Measurements from ENCODE around the gene LSM2. TPM values are rescaled to one million over a fixed set of nuclear protein-coding genes. Genes with fewer than 3 reads are reported as not detected.

LSM2 gene
- total RNA-seq: 16.7 and 16.9 TPM in 2 replicates

GRCh38 chr6:31806470-31807272 lies at the start of gene LSM2:
Gene LSM2 (minus strand): TSS chr6:31806966. CDS start chr6:31806757, 209 bp downstream.

GRCh38 chr6:31827286-31828079 lies 20.7 kb upstream of the LSM2 start, which contains the start of gene HSPA1B:
Gene HSPA1B (plus strand): TSS chr6:31827738. CDS start chr6:31827951, 213 bp downstream.

GRCh38 chr6:31815025-31815838 lies 8.5 kb upstream of the LSM2 start, which contains the start of the genes HSPA1A and HSPA1L:
Gene HSPA1A (plus strand): TSS chr6:31815543. CDS start chr6:31815757, 214 bp downstream.
Gene HSPA1L (minus strand): TSS chr6:31815283. CDS start chr6:31811972, 3,311 bp downstream.

GRCh38 chr6:31795616-31796298 lies 11.0 kb downstream of the LSM2 start, which contains the start of gene VARS1:
Gene VARS1 (minus strand): TSS chr6:31795752. CDS start chr6:31795217, 535 bp downstream.

GRCh38 chr6:31776989-31777666 lies 29.6 kb downstream of the LSM2 start, which contains the start of gene VWA7:
Gene VWA7 (minus strand): TSS chr6:31777328. CDS start chr6:31776779, 549 bp downstream.

GRCh38 chr6:31762356-31762755 lies 44.4 kb downstream of the LSM2 start, which contains the start of gene SAPCD1:
Gene SAPCD1 (plus strand): TSS chr6:31762656. CDS start chr6:31763055, 399 bp downstream.

Other genes starting within 250 kb of the LSM2 start
- not detected in 2 replicates for gene LTA, start 234.7 kb downstream of the LSM2 start, total RNA-seq
- not detected in 2 replicates for gene TNF, start 231.4 kb downstream of the LSM2 start, total RNA-seq
- gene LTB, start 224.5 kb downstream of the LSM2 start, total RNA-seq: not detected in 2 replicates
- gene LST1, start 220.7 kb downstream of the LSM2 start, total RNA-seq: 0.23 TPM in 1 of 2 replicates, not detected in the other
- gene NCR3, start 214.0 kb downstream of the LSM2 start, total RNA-seq: not detected in 2 replicates
- not detected in 2 replicates for gene AIF1, start 191.7 kb downstream of the LSM2 start, total RNA-seq
- gene PRRC2A, start 186.3 kb downstream of the LSM2 start, total RNA-seq: 61.8 and 76.9 TPM in 2 replicates
- gene BAG6, start 154.3 kb downstream of the LSM2 start, total RNA-seq: 194 and 208 TPM in 2 replicates
- 1.0 and 1.6 TPM in 2 replicates for gene APOM, start 151.1 kb downstream of the LSM2 start, total RNA-seq
- 20.9 and 23.3 TPM in 2 replicates for gene C6orf47, start 146.2 kb downstream of the LSM2 start, total RNA-seq
- 9.7 and 14.1 TPM in 2 replicates for gene GPANK1, start 142.0 kb downstream of the LSM2 start, total RNA-seq
- gene CSNK2B, start 140.9 kb downstream of the LSM2 start, total RNA-seq: 75.1 and 82.0 TPM in 2 replicates
- gene LY6G5B, start 137.0 kb downstream of the LSM2 start, total RNA-seq: 1.9 and 4.0 TPM in 2 replicates
- gene LY6G5C, start 125.9 kb downstream of the LSM2 start, total RNA-seq: 0.26 and 0.85 TPM in 2 replicates
- gene ABHD16A, start 103.6 kb downstream of the LSM2 start, total RNA-seq: 47.6 and 50.4 TPM in 2 replicates
- gene LY6G6F, start 100.1 kb downstream of the LSM2 start, total RNA-seq: not detected in 2 replicates
- not detected in 2 replicates for gene LY6G6D, start 91.6 kb downstream of the LSM2 start, total RNA-seq
- gene LY6G6C, start 85.2 kb downstream of the LSM2 start, total RNA-seq: not detected in 2 replicates
- not detected in 2 replicates for gene MPIG6B, start 83.6 kb downstream of the LSM2 start, total RNA-seq
- 66.1 and 86.1 TPM in 2 replicates for gene DDAH2, start 77.7 kb downstream of the LSM2 start, total RNA-seq
- 417 and 463 TPM in 2 replicates for gene CLIC1, start 70.4 kb downstream of the LSM2 start, total RNA-seq
- 3.8 and 6.6 TPM in 2 replicates for gene MSH5, start 67.0 kb downstream of the LSM2 start, total RNA-seq
- 0.78 and 0.79 TPM in 2 replicates for gene SAPCD1, start 44.3 kb downstream of the LSM2 start, total RNA-seq
- gene VWA7, start 29.6 kb downstream of the LSM2 start, total RNA-seq: 0.26 and 0.46 TPM in 2 replicates
- gene VARS1, start 11.2 kb downstream of the LSM2 start, total RNA-seq: 50.8 and 109 TPM in 2 replicates
- 1.9 and 2.2 TPM in 2 replicates for gene HSPA1L, start 8.3 kb upstream of the LSM2 start, total RNA-seq
- 133 and 166 TPM in 2 replicates for gene HSPA1A, start 8.6 kb upstream of the LSM2 start, total RNA-seq
- 113 and 154 TPM in 2 replicates for gene HSPA1B, start 20.8 kb upstream of the LSM2 start, total RNA-seq
- 75.7 and 102 TPM in 2 replicates for gene NEU1, start 55.9 kb upstream of the LSM2 start, total RNA-seq
- 0.20 TPM in 1 of 2 replicates, not detected in the other for gene SLC44A4, start 72.0 kb upstream of the LSM2 start, total RNA-seq
- 57.3 and 69.7 TPM in 2 replicates for gene EHMT2, start 90.7 kb upstream of the LSM2 start, total RNA-seq
- 7.6 and 9.8 TPM in 2 replicates for gene ZBTB12, start 95.1 kb upstream of the LSM2 start, total RNA-seq
- 1.7 and 4.7 TPM in 2 replicates for gene C2, start 120.8 kb upstream of the LSM2 start, total RNA-seq
- gene CFB, start 139.1 kb upstream of the LSM2 start, total RNA-seq: 49.7 and 81.0 TPM in 2 replicates
- gene NELFE, start 152.0 kb upstream of the LSM2 start, total RNA-seq: 78.7 and 86.4 TPM in 2 replicates
- 66.7 and 73.4 TPM in 2 replicates for gene SKIC2, start 152.2 kb upstream of the LSM2 start, total RNA-seq
- gene DXO, start 165.2 kb upstream of the LSM2 start, total RNA-seq: 10.8 and 15.1 TPM in 2 replicates
- 9.4 and 12.3 TPM in 2 replicates for gene C4A, start 175.1 kb upstream of the LSM2 start, total RNA-seq
- 8.4 and 12.6 TPM in 2 replicates for gene C4B, start 207.8 kb upstream of the LSM2 start, total RNA-seq
- 0.20 and 0.26 TPM in 2 replicates for gene CYP21A2, start 231.4 kb upstream of the LSM2 start, total RNA-seq

All from smooth muscle cell of the pulmonary artery (primary cell).